SK-N-SH (cell line): Measurements from ENCODE around the gene KIF18B. TPM values are rescaled to one million over a fixed set of nuclear protein-coding genes. Genes with fewer than 3 reads are reported as not detected.

Experiments
- CTCF ChIA-PET: fragments of 300-600, 350-600 bp; formaldehyde crosslinking; extraction: SDS; loops from one replicate; lab custom pipeline; 2021; lab: Yijun Ruan, JAX
- POLR2A ChIA-PET: fragments of 350-600 bp; sonication (Branson Sonifier 250); formaldehyde crosslinking; extraction: SDS; loops from one replicate; lab custom pipeline; 2020; ENCODE audit warnings: antibody characterized with exemption, inconsistent platforms; lab: Yijun Ruan, JAX
- DNase-seq: peaks from one replicate; pipeline ENCODE4 v3.0.0; 2012
- H2AFZ ChIP-seq: fragments of 200-600 bp; sonication (generic); 2 replicates; pipeline ENCODE4 v1.8.1; 2016; ENCODE audit warnings: antibody characterized with exemption, mild to moderate bottlenecking, low read depth
- H3F3A ChIP-seq: fragments of 200-600 bp; sonication (generic); replicated peaks from 2 replicates; pipeline ENCODE3; 2016; ENCODE audit warnings: antibody characterized with exemption, mild to moderate bottlenecking; ENCODE audit not compliant: insufficient read depth
- H3K27ac ChIP-seq, 2 experiments: fragments of 200-500 bp in 1 of 2; fragments of 200-600 bp in 1 of 2; sonication (Bioruptor generic) in 1 of 2; sonication (generic), shearing (Covaris generic) in 1 of 2; 2 replicates each; pipeline versions ENCODE4 v1.5.1 to v1.6.1; 2014 to 2016; ENCODE audit warnings: low read depth in 2 of 2, inconsistent platforms in 1 of 2, low read length in 1 of 2, mild to moderate bottlenecking in 1 of 2, mixed read lengths in 1 of 2
- H3K27me3 ChIP-seq: fragments of 200-600 bp; sonication (generic), shearing (Covaris generic); 2 replicates; pipeline ENCODE4 v1.6.1; 2016; ENCODE audit warnings: mixed run types; ENCODE audit not compliant: insufficient read depth
- H3K36me3 ChIP-seq, 2 experiments: fragments of 200-500 bp in 1 of 2; fragments of 200-600 bp in 1 of 2; sonication (Bioruptor generic) in 1 of 2; sonication (generic) in 1 of 2; replicated peaks in 1 of 2; 2 replicates each; pipeline versions ENCODE3 to v1.5.1; 2014 to 2016; ENCODE audit warnings: low read length in 1 of 2, mild to moderate bottlenecking in 1 of 2; ENCODE audit not compliant: insufficient read depth in 2 of 2, control insufficient read depth in 1 of 2
- H3K4me1 ChIP-seq, 2 experiments: fragments of 200-500 bp in 1 of 2; fragments of 200-600 bp in 1 of 2; sonication (Bioruptor generic) in 1 of 2; sonication (generic), shearing (Covaris generic) in 1 of 2; 2 replicates each; pipeline versions ENCODE4 v1.5.1 to v1.6.1; 2014 to 2016; ENCODE audit warnings: low read depth in 1 of 2, low read length in 1 of 2, mixed run types in 1 of 2; ENCODE audit not compliant: insufficient read depth in 2 of 2, control insufficient read depth in 1 of 2
- H3K4me2 ChIP-seq: fragments of 200-600 bp; sonication (generic), shearing (Covaris generic); 2 replicates; pipeline ENCODE4 v1.6.1; 2017; ENCODE audit warnings: mixed run types
- H3K4me3 ChIP-seq, 2 experiments: fragments of 200-500 bp in 1 of 2; fragments of 200-600 bp in 1 of 2; sonication (Bioruptor generic) in 1 of 2; sonication (generic), shearing (Covaris generic) in 1 of 2; 2 replicates each; pipeline versions ENCODE4 v1.5.1 to v1.8.1; 2014 to 2016; ENCODE audit warnings: low read depth in 2 of 2, inconsistent platforms in 1 of 2, low read length in 1 of 2, mild to moderate bottlenecking in 1 of 2, mixed read lengths in 1 of 2, moderate library complexity in 1 of 2
- H3K79me2 ChIP-seq: fragments of 200-600 bp; sonication (generic); 2 replicates; pipeline ENCODE4 v1.8.1; 2017; ENCODE audit warnings: mild to moderate bottlenecking; ENCODE audit not compliant: insufficient read depth
- H3K9ac ChIP-seq: fragments of 200-600 bp; sonication (generic); 2 replicates; pipeline ENCODE4 v1.6.1; 2017; ENCODE audit warnings: mixed run types
- H3K9me2 ChIP-seq: fragments of 200-600 bp; sonication (generic); 2 replicates; pipeline ENCODE4 v1.6.1; 2017; ENCODE audit warnings: mixed run types
- H3K9me3 ChIP-seq: fragments of 200-600 bp; sonication (generic); 2 replicates; pipeline ENCODE4 v1.6.1; 2017; ENCODE audit warnings: mixed run types, mild to moderate bottlenecking, moderate library complexity
- H4K20me1 ChIP-seq: fragments of 200-600 bp; sonication (generic); 2 replicates; pipeline ENCODE4 v1.6.1; 2017; ENCODE audit warnings: mild to moderate bottlenecking, mixed run types; ENCODE audit not compliant: insufficient read depth
- CHD2 ChIP-seq: fragments of 150-350 bp; IDR thresholded peaks from 2 replicates; pipeline ENCODE4 v1.6.1; 2018; ENCODE audit warnings: low read length; ENCODE audit not compliant: partially characterized antibody
- EP300 ChIP-seq, 2 experiments: IDR thresholded peaks; 2 replicates each; pipeline versions ENCODE4 v1.4.0 to v1.6.1; 2012; ENCODE audit warnings: borderline replicate concordance in 1 of 2, low read depth in 1 of 2, low read length in 1 of 2
- FOSL2 ChIP-seq: IDR thresholded peaks from 2 replicates; pipeline ENCODE4 v1.4.0; 2012; ENCODE audit warnings: low read depth, mild to moderate bottlenecking, moderate library complexity, borderline replicate concordance
- FOXM1 ChIP-seq: IDR thresholded peaks from 2 replicates; pipeline ENCODE4 v1.4.0; 2012; ENCODE audit warnings: low read depth, mild to moderate bottlenecking
- MEF2A ChIP-seq: IDR thresholded peaks from 2 replicates; pipeline ENCODE4 v1.4.0; 2012; ENCODE audit warnings: low read depth, borderline replicate concordance
- MXI1 ChIP-seq: IDR thresholded peaks from 2 replicates; pipeline ENCODE4 v1.6.1; 2012; ENCODE audit warnings: mild to moderate bottlenecking, low read depth, low read length, improper control_type of control experiment
- POLR2AphosphoS5 ChIP-seq: IDR thresholded peaks from 2 replicates; pipeline ENCODE4 v1.6.1; 2012; ENCODE audit warnings: low read depth, low read length
- RCOR1 ChIP-seq: fragments of 150-350 bp; IDR thresholded peaks from 2 replicates; pipeline ENCODE4 v1.6.1; 2017; ENCODE audit warnings: antibody characterized with exemption, low read length
- RXRA ChIP-seq: IDR thresholded peaks from 2 replicates; pipeline ENCODE4 v1.4.0; 2012; ENCODE audit warnings: low read depth, mild to moderate bottlenecking, borderline replicate concordance
- TEAD4 ChIP-seq: IDR thresholded peaks from 2 replicates; pipeline ENCODE4 v1.4.0; 2012; ENCODE audit warnings: mild to moderate bottlenecking, borderline replicate concordance; ENCODE audit not compliant: insufficient read depth
- WGBS: methylation state at CpG from one replicate; pipeline ENCODE4 v1.1.6; 2017; ENCODE audit warnings: low lambda C conversion rate; 5-methylcytosine and 5-hydroxymethylcytosine counted together
- polyA plus RNA-seq, 3 experiments: library from polyadenylated mRNA; depleted of rRNA; stranded (reverse); fragments of >200 nt; gene quantifications; 2 replicates each; pipeline ENCODE4 v1.2.3, GENCODE V29; 2012
- TF ChIP-seq, protein P1 (sequence below): IDR thresholded peaks from 2 replicates; pipeline ENCODE4; 2012
- TF ChIP-seq, protein P2 (sequence below): fragments of 200-600 bp; sonication (generic); IDR thresholded peaks from 2 replicates; pipeline ENCODE4 v1.6.1; 2017; ENCODE audit warnings: antibody characterized with exemption, mild to moderate bottlenecking, moderate library complexity

The KIF18B gene
- polyA plus RNA-seq, 1 of the 3 experiments (the other 2 are of a cell fraction), result 14.7 TPM

DNA sequence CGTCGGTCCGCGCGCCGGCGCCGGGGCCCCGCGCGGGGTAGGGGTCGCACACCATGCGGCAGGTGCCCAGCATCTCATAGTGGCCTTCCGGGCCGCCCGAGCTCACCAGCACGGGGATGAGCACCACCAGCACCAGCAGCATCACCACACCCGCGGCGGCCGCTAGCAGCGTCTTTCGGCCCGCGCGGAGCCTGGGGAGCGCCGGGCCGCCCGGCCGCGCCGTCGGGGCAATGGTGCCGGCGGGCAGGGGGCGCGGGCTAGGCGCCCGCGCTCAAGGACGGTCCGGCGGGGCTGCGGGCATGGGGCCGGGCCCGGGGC lies 20.3 kb upstream of the KIF18B start:
- Histone ChIP-seq H3K4me1 (peaks cover 0 to 25% of the 10 kb centered on the region in 2 experiments; a peak in 1 of 4 replicates), H2AFZ (no peak overlapping the region), H3K4me3 (peak overlapping the region in 1 of 2 experiments; percentile 36; a peak in 2 of 4 replicates), H3K27me3 (peaks cover 8% of the 10 kb centered on the region; the same call in 1 of the 2 replicates), H3F3A (peaks cover 4% of the 10 kb centered on the region), H3K9me2 (no peaks in the 10 kb centered on the region), H4K20me1 (no peaks in the 10 kb centered on the region), H3K9ac (no peak overlapping the region), H3K4me2 (no peak overlapping the region), H3K36me3 (no peaks in the 10 kb centered on the region), H3K9me3 (no peaks in the 10 kb centered on the region), H3K27ac (no peak overlapping the region), H3K79me2 (no peaks in the 10 kb centered on the region)
- TF ChIP-seq, protein P1, sequence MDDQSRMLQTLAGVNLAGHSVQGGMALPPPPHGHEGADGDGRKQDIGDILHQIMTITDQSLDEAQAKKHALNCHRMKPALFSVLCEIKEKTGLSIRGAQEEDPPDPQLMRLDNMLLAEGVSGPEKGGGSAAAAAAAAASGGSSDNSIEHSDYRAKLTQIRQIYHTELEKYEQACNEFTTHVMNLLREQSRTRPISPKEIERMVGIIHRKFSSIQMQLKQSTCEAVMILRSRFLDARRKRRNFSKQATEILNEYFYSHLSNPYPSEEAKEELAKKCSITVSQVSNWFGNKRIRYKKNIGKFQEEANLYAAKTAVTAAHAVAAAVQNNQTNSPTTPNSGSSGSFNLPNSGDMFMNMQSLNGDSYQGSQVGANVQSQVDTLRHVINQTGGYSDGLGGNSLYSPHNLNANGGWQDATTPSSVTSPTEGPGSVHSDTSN, result no peak
- TF ChIP-seq, protein P2, sequence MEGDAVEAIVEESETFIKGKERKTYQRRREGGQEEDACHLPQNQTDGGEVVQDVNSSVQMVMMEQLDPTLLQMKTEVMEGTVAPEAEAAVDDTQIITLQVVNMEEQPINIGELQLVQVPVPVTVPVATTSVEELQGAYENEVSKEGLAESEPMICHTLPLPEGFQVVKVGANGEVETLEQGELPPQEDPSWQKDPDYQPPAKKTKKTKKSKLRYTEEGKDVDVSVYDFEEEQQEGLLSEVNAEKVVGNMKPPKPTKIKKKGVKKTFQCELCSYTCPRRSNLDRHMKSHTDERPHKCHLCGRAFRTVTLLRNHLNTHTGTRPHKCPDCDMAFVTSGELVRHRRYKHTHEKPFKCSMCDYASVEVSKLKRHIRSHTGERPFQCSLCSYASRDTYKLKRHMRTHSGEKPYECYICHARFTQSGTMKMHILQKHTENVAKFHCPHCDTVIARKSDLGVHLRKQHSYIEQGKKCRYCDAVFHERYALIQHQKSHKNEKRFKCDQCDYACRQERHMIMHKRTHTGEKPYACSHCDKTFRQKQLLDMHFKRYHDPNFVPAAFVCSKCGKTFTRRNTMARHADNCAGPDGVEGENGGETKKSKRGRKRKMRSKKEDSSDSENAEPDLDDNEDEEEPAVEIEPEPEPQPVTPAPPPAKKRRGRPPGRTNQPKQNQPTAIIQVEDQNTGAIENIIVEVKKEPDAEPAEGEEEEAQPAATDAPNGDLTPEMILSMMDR, result no peak
- TF ChIP-seq RXRA (no peak), MXI1 (no peak), TEAD4 (no peak), FOSL2 (no peak), POLR2AphosphoS5 (no peak)
- ChIA-PET POLR2A (interaction anchor here (1.2 kb wide), 1 partner anchor 64 kb away, joined by 4 read pairs; no protein-coding TSS in a partner anchor), CTCF (interaction anchor here (0.7 to 3.2 kb wide), 8 partner anchors 10 to 208 kb away, joined by 3 to 33 read pairs (median 4); no protein-coding TSS in a partner anchor)
- no CpG with 5 or more reads among the region's 47 CpGs for WGBS
- no peak for DNase-seq

DNA sequence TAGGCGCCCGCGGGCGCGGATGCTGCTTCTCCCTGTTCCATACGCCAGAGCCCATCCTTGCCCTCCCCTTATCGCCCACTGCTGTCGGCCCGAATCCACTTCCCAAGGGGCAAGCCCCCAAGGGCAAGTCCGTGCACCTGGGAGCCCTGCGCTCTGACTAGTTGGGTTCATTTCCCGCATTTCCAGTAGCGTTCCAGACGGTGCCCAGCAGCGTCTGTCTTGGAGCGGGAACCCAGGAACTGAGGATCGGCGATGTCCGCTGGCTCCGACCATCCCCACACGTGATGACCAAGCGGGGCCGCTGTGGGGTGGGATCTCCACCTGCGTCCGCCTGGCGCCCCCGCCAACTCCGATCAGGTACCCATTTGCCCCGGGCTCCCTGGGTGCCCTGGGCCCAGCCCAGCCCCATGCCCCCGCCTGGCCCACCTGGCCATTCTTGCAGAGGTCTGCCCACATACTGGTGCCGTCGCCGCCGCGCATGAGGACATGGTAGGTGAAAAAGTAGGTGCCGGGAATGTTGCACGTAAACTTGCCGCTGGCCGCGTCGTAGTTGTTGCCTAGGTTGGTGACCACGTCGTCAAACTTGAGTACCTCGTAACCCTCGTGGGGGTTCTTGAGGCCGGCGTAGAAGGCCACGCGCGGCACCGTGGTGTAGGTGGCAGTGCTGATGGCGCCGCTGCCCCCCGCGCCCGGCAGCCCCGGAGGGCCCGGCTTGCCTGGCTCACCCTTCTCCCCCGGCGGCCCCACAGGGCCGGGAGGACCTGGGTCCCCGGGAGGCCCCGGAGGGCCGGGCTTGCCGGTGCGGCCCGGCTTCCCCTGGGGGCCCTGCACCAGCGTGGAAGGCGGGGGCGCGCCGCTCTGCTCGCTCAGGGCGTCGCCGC lies 19.7 kb upstream of the KIF18B start:
- no peak overlapping the region for H3K9ac ChIP-seq
- TF ChIP-seq CHD2 (no peak), RXRA (no peak), FOXM1 (no peak), EP300 (IDR thresholded peaks at IDR 0.05; ENCODE audit: borderline replicate concordance in 1 of 2, low read depth in 1 of 2, low read length in 1 of 2) (no peak), RCOR1 (no peak), MEF2A (no peak)
- TF ChIP-seq, protein P1, result no peak
- no peaks in the 10 kb centered on the region for H3K79me2 ChIP-seq
- H3K4me3 ChIP-seq, result peak overlapping the region in 1 of 2 experiments; percentile 36; a peak in 2 of 4 replicates
- peak; percentile 64 for DNase-seq
- H3K9me3 ChIP-seq, result no peaks in the 10 kb centered on the region
- peaks cover 4% of the 10 kb centered on the region for H3F3A ChIP-seq
- H4K20me1 ChIP-seq, result no peaks in the 10 kb centered on the region
- no peaks in the 10 kb centered on the region for H3K9me2 ChIP-seq
- ChIA-PET CTCF (interaction anchor here (1.4 to 2.4 kb wide), 3 partner anchors 46 to 54 kb away, joined by 4 to 20 read pairs (median 19); no protein-coding TSS in a partner anchor), POLR2A (no interaction called here)
- H3K27ac ChIP-seq, result no peak overlapping the region
- H3K4me2 ChIP-seq, result peak overlapping the region; percentile 29; the same call in 1 of the 2 replicates
- WGBS, result 34% methylated on average over 33 of the region's 76 CpGs
- 0 out of 2 replicates have a peak overlapping the region, but pooled peaks have one; percentile 46 for H2AFZ ChIP-seq
- no peaks in the 10 kb centered on the region for H3K36me3 ChIP-seq
- peaks cover 8% of the 10 kb centered on the region; the same call in 1 of the 2 replicates for H3K27me3 ChIP-seq
- peaks cover 0 to 25% of the 10 kb centered on the region in 2 experiments; a peak in 1 of 4 replicates for H3K4me1 ChIP-seq
